NCI-H446 (cell line): ENCODE data around the gene ACAD10.
A peak's percentile ranks its signal among the peaks of the same experiment; 100 is the strongest.
"Not testable (repeated sequence)": the region's sequence is repeated elsewhere in the genome, so short reads cannot be mapped to it uniquely, and the experiment has no call there.

Source experiments
- DNase-seq, 2 experiments: peaks; one replicate each; lab custom pipeline; 2025; lab: John Stamatoyannopoulos, UW

The ACAD10 gene

DNA sequence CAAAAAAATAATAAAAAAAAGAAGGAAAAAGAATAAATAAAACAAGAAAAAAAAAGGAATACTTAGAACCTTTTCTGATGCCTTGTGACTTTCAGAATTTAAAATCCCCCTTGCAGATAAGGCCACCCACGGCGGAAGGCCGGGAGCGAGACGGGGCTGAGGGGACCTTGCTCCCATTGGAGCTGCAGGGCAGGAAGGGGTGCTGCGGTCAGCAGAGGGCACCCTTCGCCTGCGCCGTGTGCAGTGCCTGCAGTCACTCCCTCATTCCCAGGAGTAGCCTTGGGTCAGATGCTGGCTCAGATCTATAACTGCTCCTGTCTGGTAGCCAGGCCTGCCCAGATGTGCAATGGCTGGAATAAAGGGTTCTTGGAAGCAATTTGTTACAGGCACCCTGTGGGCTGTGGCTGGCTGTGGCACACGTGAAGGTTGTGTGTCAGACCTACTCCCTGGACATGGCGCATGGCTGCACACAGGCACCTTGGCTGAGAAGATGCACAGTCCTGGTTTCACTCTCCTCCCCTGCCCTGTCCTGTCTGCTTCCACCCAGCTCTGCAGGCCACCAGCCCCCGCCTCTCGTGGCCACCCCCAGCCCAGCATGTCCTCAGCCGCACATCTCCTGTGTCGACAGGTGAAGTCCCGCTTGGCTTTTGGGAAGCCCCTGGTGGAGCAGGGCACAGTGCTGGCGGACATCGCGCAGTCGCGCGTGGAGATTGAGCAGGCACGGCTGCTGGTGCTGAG lies 67.5 kb downstream of the ACAD10 start:
- DNase-seq, result peak in 1 of 2 experiments; percentile 37

GRCh38 chr12:111754671-111755070 lies 68.8 kb downstream of the ACAD10 start:
- DNase-seq, result no peak

DNA sequence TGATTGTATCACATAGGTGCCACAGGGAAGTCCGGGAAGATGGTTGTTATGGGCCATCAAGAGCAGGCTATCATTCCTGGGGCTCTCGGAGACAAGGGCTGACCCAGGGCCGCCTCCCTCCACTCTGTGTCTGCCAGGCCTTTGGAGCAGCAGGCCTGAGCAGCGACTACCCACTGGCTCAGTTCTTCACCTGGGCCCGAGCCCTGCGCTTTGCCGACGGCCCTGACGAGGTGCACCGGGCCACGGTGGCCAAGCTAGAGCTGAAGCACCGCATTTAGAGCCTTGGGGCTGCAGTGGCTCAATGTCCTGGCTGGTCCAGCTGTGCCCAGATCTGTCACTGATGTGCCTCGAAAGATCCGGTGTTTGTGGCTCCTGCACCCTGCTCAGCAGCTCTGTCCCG lies 70.3 kb downstream of the ACAD10 start:
- no peak for DNase-seq

- no peak for DNase-seq
Observed at GRCh38 chr12:111756681-111757080, 70.8 kb downstream of the ACAD10 start.

DNA sequence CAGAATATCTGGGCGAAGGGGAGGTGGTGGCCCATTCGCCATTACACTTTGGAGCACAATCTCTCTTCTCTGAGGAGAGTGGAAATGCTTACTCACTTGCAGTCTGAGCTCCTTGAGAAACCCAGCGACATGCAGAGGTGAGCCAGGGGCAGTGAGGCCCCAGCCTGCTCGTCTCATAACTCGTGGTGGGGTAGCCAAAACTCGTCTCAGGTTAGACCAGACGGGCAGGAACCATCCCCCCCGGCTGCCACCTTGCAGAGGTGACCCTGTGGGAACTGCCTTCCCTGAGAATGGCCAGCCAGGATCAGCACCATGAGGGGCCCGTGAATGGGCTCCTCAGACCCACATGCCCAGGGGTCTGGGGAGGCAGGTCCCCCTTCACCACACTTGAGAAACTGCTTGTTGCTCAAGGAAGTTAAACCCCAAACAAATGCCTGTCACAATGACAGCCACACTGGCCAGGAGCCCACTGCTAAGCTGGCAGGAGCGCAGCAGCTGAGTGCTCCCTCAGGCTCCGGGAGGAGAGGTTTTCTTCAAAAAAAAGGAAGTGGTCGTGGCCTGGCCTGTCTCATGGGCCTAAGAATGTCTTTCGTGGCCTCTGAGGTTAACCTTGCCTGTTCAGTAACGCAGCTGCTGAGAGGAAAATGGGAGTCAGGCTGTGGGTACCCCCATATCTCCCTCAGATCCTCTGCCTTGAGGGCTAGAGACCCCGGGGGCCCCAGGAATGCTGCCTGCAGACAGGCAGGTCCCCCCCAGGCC lies 71.7 kb downstream of the ACAD10 start:
- no peak for DNase-seq

DNA sequence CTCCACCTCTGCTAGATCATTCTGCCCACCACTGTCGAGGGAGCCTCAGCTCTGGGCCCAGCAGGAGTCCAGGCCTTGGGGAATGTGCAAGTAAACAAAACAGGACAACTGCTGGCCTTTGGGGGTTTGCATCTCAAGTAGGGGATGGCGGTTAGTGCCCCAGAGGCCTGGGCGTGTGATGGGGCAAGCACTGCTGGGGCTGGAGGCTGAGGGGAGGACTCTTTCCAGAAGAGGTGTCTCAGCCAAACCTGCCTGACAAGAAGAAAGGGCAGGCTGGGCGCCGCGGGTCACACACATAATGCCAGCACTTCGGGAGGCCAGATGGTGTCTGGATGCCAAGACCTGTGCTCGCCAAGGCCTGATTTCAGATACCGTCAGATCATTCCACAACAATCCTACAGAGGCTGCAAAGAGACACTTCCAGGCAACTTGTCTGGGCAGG lies 72.3 kb downstream of the ACAD10 start:
- peak in 1 of 2 experiments; percentile 15 for DNase-seq

DNA sequence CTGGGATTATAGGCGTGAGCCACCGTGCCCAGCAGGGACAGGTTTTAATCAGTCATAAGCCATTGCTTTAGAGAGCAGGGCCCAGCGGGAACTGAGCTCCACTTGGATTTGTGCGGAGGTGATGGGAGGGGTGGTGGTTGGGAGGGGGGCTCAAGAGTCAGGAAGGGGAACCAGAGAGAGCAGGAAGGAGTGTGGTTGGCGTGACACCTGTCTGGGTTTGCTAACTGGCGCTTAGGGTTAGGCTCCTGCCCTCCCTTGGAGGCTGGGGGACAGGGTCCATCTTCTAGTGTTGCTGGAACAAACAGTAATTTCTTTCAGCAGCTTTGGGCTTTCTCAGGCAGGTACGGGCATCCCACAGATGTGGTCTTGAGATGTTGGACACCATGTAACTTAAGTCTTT lies 73.4 kb downstream of the ACAD10 start:
- DNase-seq, result no peak

GRCh38 chr12:111759991-111760390 lies 74.1 kb downstream of the ACAD10 start:
- DNase-seq, result no peak

DNA sequence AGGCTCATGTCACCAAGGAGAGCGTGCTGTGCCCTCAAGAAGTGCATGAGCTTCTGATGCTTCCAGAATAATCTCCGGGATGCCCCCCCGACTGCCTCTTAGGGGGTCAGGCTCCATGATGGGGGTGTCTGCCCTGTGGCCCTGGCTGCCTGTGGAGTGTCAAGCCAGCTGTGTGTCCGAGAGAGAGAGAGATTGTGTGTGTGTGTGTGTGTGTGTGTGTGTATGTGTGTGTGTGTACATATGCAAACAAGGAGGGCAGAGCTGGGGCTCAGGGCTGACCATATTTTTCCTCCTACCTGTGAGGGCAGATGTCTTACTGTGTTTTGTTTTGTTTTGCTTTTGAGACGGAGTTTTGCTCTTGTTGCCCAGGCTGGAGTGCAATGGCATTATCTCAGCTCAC lies 75.2 kb downstream of the ACAD10 start:
- no peak for DNase-seq

DNA sequence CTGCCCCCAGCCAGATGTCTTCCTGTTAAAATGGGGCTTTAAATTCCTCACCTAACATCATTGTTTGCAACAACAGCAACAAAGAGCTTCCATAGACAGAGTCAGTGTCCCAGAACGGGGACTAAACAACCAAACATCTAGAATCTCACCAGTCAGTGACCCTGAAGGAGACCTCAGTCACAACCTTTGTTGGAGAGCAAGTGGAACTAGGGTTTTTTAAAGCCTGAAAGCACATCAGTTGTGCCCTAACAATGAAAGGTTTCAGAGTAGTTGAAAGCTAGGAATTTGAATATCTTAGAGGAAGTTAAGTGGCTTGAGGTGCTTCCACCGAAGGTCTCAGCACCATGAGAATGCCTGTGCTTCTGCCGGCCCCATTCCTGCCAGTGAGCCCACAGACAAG lies 75.9 kb downstream of the ACAD10 start:
- no peak for DNase-seq

DNA sequence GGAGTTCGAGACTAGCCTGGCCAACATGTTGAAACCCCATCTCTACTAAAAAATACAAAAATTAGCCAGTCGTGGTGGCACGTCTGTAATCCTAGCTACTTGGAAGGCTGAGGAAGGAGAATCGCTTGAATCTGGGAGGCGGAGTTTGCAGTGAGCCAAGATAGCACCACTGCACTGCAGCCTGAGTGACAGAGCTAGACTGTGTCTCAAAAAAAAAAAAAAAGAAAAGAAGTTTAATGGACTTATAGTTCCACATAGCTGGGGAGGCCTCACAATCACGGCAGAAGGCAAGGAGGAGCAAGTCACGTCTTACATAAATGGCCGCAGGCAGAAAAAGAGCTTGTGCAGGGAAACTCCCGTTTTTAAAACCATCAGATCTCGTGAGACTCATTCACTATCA lies 77.7 kb downstream of the ACAD10 start:
- DNase-seq, result not testable (repeated sequence)

- no peak for DNase-seq
Observed at GRCh38 chr12:111764120-111764821, 78.4 kb downstream of the ACAD10 start.

DNA sequence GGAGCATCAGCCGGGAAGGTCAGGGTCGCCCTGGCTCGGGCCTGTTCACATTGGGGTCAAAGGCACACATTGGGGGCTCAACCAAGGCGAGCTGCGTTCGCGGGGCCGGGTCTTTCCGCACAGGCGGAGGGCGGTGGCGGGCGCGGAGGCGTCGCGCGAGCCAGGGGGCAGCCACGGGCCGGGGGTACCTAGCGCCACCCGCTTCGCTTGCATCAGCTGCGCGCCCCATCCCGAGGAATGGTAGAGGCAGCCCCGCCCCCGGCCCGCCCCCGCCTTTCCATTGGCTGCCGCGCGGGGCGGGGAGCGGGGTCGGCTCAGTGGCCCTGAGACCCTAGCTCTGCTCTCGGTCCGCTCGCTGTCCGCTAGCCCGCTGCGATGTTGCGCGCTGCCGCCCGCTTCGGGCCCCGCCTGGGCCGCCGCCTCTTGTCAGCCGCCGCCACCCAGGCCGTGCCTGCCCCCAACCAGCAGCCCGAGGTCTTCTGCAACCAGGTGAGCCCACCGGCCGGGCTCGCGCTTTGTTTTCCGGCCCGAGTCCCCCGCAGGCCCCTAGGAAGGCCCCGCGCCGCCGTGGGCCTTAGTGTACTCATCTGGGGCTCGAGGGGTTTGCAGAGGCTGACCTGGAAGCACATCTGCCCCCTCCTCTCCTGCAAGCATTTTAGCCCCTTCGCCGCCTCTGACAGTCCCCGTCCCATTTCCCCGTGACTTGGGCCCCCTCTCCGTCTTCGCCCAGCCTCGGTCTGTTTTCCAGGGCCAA lies 80.9 kb downstream of the ACAD10 start, which contains the start of gene ALDH2:
Gene ALDH2 (plus strand): TSS at position 326 of the 754 bp plus-strand sequence. CDS start 50 bp downstream, at position 376.
- DNase-seq, result peak in 1 of 2 experiments; percentile 54

DNA sequence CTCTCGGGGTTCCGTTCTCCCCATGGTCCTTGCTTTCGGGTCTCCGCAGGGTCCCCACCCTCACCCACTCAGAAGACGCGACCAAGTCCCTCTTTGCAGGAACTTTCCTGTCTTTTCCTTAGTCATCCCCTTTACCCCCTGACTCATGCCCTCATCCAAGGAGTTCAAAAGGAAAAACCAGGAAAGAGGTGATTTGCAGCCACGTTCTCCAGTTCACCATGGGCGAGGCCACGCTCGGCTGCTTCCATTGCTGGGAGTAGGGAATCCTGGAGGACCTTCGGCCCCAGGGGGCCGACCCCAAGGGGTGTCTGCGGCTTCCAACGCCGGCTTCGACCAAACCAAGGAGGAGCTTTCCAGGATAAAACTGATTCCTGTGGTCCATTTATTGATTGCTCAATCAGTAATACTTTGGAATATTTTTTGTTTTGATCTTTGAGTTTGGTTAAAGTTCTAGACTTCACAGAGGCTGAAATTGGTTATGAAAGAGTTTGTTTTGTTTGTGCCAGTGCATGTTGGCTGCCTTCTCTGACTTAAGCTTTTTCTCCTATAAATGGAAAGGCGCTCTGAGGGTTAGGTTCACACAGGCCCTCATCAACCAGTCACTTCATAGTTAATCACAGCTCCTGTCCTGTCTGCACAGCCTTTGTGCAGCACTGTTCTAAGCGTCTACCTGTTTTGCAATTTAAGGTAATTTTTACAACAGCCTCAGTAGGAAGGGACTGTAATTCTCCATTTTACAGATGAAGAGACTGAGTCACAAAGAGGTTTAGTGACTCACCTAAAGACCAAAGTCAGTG lies 81.7 kb downstream of the ACAD10 start:
- DNase-seq, result no peak

- no peak for DNase-seq
Observed at GRCh38 chr12:111768159-111768895, 82.5 kb downstream of the ACAD10 start.

DNA sequence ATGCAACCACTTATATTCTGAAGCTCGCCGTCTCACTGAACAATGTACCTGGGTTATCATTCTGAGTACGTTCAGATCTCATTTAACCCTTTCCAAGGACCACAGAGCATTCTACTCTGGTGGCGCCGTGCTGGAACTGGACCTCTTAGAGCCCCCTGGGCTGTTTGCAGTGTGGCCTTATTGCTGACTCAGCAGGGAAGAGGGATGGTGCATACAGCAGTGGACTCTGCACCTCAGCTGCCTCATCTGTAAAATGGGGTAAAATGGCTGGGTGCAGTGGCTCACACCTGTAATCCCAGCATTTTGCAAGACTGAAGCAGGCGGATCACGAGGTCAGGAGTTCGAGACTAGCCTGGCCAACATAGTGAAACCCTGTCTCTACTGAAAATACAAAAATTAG lies 83.7 kb downstream of the ACAD10 start:
- no peak for DNase-seq

DNA sequence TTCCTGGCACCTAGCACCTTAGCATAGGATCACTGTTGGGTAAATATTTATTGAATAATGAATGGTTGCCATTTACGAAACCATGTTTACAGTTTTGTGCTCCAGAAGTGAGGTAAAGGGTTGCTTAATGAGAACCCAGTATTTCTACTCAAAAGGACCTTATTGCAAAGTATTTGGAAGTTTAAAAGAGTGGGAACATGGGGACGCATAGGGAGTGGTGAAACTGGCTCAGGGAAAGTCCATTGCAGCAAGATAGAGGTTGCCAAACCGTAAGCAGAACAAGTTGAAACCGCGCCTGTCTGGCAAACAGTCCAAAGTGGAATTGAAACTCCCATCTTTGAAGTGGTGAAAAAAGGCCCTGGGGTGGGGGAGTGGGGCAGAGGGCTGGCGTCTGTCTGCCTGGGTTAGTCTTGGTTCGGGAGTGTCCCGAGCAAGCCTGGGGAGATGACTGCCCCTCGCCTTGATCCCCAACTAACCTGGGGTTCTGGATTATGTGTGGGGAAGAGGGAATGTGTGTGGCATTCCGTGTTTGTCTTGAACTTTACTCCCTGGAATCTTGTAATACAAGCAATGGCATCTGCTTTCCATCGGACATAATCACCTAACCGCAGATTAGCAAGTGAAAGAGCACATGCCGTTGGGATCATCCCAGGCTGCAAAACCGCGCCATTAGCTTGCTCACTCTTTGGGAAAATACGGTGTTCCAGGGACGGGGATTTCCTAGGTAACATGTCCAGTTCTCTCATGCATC lies 88.1 kb downstream of the ACAD10 start:
- DNase-seq, result no peak

DNA sequence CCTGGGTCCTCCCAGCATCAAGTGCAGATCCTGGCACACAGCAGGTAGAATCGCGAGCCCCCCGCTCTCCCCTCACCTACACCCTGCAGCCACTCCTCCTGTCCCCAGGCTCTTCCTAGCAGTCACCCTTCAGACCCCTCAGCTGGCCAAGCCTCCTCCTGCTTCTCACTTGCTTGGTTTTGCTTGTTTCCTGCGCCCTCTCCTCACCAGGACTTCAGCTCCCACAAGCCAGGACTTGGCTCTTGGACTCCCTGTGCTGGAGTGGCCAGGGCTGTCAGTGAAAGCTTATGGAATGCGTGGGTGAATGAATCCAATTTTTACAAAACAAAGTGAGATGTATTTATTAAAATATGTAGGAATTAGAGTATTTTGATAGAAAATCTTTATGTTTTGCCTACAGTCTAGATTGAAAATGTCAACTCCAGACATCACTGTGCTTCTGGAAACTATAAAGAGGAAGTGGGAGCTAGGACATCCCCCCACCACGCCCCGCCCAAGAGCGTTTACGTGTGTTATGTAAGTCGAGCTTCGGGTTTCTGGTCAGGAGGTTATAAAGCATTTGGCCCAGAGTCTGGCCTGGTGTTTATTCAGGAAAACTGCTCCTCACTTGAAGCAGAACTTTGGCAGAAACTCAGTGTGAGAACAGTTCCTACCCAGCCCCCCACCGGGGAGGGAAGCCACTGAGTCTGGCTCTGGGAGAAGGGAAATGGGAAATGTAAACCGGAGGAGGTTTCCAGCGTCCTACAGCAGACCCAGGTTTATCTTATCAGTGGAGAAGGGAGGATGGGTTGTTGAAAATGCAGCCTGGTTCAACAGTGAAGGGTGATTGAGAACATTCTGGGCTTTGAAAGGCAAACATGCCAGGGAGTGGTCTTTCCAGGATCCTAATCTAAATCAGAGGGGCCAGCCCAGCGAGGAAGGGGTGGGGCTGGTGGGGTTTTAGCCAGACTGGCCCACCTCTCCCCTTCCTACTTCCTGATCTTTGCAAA lies 89.6 kb downstream of the ACAD10 start:
- peak in 1 of 2 experiments; percentile 21 for DNase-seq
